NCI-H2107 treated with DMSO at 0.1 percent for 48 hours (cell line): ENCODE measurements around the gene TBCB.
A peak's percentile ranks its signal among the peaks of the same experiment; 100 is the strongest.
"Not testable (repeated sequence)": the region's sequence is repeated elsewhere in the genome, so short reads cannot be mapped to it uniquely, and the experiment has no call there.

Source experiments
- DNase-seq: peaks from one replicate; lab custom pipeline; 2025; ENCODE audit not compliant: unreplicated experiment; lab: John Stamatoyannopoulos, UW

Gene TBCB

GRCh38 chr19:36134867-36135266, 19.6 kb downstream of the TBCB start:
- DNase-seq = not testable (repeated sequence)

GRCh38 chr19:36136964-36137686, 21.9 kb downstream of the TBCB start:
- DNase-seq = no peak

- no peak for DNase-seq
Observed at GRCh38 chr19:36139120-36139472, 23.8 kb downstream of the TBCB start.

- peak; percentile 85 for DNase-seq
Observed at GRCh38 chr19:36139473-36140303, 24.4 kb downstream of the TBCB start, which contains the start of gene CAPNS1. Gene CAPNS1 (plus strand): TSS chr19:36140066. CDS start chr19:36141012, 946 bp downstream.

GRCh38 chr19:36140304-36141038, 25.2 kb downstream of the TBCB start:
- DNase-seq = peak; percentile 46

- DNase-seq = peak; percentile 72
Observed at GRCh38 chr19:36141039-36141927, 26.0 kb downstream of the TBCB start.

- DNase-seq = no peak
Observed at GRCh38 chr19:36142046-36142445, 26.8 kb downstream of the TBCB start.

- no peak for DNase-seq
Observed at GRCh38 chr19:36142496-36142895, 27.2 kb downstream of the TBCB start.

- DNase-seq = no peak
Observed at GRCh38 chr19:36144624-36145023, 29.4 kb downstream of the TBCB start.

- DNase-seq = no peak
Observed at GRCh38 chr19:36149673-36150406, 34.6 kb downstream of the TBCB start.

- DNase-seq = no peak
Observed at GRCh38 chr19:36150586-36150985, 35.3 kb downstream of the TBCB start.

GRCh38 chr19:36151144-36152018, 36.1 kb downstream of the TBCB start:
- DNase-seq = no peak

- no peak for DNase-seq
Observed at GRCh38 chr19:36152019-36152351, 36.7 kb downstream of the TBCB start.

GRCh38 chr19:36152352-36153091, 37.3 kb downstream of the TBCB start, which contains the start of gene COX7A1:
Gene COX7A1 (minus strand): TSS chr19:36152447. CDS start chr19:36152407, 40 bp downstream.
- DNase-seq = no peak

- no peak for DNase-seq
Observed at GRCh38 chr19:36153126-36153525, 37.9 kb downstream of the TBCB start.

- no peak for DNase-seq
Observed at GRCh38 chr19:36160821-36161596, 45.7 kb downstream of the TBCB start.

- DNase-seq = no peak
Observed at GRCh38 chr19:36163813-36164212, 48.5 kb downstream of the TBCB start.
